ENCODE results near the gene CARTPT. TPM values are rescaled to one million over a fixed set of nuclear protein-coding genes. Genes with fewer than 3 reads are reported as not detected.

The CARTPT gene
- polyA plus RNA-seq, 10 donors, result 0.15 to 0.18 TPM; not detected in 8

GRCh38 chr5:71737931-71738539 is 19.0 kb downstream of the CARTPT start:
- no peak for DNase-seq

GRCh38 chr5:71738662-71739361 is 19.7 kb downstream of the CARTPT start:
- DNase-seq, result no peak

- DNase-seq, result no peak
These were observed 21.1 kb downstream of the CARTPT start for GRCh38 chr5:71740015-71740753.

GRCh38 chr5:71743155-71743554 is 24.1 kb downstream of the CARTPT start:
- DNase-seq, result peak in 2 of 3 donors; percentile 20 to 52

GRCh38 chr5:71744009-71744790 is 25.1 kb downstream of the CARTPT start:
- DNase-seq, result no peak

- DNase-seq, result no peak
These were observed 28.1 kb downstream of the CARTPT start for GRCh38 chr5:71747182-71747581.

- no peak for DNase-seq
These were observed 29.3 kb downstream of the CARTPT start for GRCh38 chr5:71748360-71748759.

GRCh38 chr5:71751422-71751821 is 32.3 kb downstream of the CARTPT start:
- DNase-seq, result no peak

GRCh38 chr5:71752441-71753190 is 33.5 kb downstream of the CARTPT start:
- no peak for DNase-seq

GRCh38 chr5:71757590-71758543 is 38.8 kb downstream of the CARTPT start:
- DNase-seq, result peak; percentile 27 to 78 (median 59)

- no peak for DNase-seq
These were observed 43.8 kb downstream of the CARTPT start for GRCh38 chr5:71762826-71763225.

GRCh38 chr5:71767661-71768060 is 48.6 kb downstream of the CARTPT start:
- peak in 1 of 3 donors; percentile 11 for DNase-seq

GRCh38 chr5:71769287-71769686 is 50.2 kb downstream of the CARTPT start:
- DNase-seq, result no peak

- no peak for DNase-seq
These were observed 51.3 kb downstream of the CARTPT start for GRCh38 chr5:71770381-71770780.

Other genes starting within 250 kb of the CARTPT start
- 10 to 100 TPM; 12.0 to 27.3 (median 18.5) TPM for gene MCCC2, start 131.9 kb upstream of the CARTPT start, polyA plus RNA-seq (ENCODE audit: insufficient read length in 10 of 10)